GM19455 (cell line): ENCODE measurements around the gene GIPC3.

Experiments
- ATAC-seq: cut with Tn5 transposase; IDR thresholded peaks from one replicate; pipeline ENCODE4 v1.9.1; 2021; ENCODE audit not compliant: unreplicated experiment

Gene GIPC3

GRCh38 chr19:3634496-3635045, 49.3 kb downstream of the GIPC3 start:
- no peak for ATAC-seq

GRCh38 chr19:3636506-3636905, 51.2 kb downstream of the GIPC3 start:
- ATAC-seq: no peak

GRCh38 chr19:3636962-3637361, 51.7 kb downstream of the GIPC3 start:
- ATAC-seq: no peak

- ATAC-seq: no peak
These were observed 52.3 kb downstream of the GIPC3 start for GRCh38 chr19:3637621-3638020.

- ATAC-seq: no peak
These were observed 53.2 kb downstream of the GIPC3 start for GRCh38 chr19:3638208-3639193.

- no peak for ATAC-seq
These were observed 54.2 kb downstream of the GIPC3 start for GRCh38 chr19:3639479-3639878.

- ATAC-seq: no peak
These were observed 56.4 kb downstream of the GIPC3 start for GRCh38 chr19:3641515-3642269.

GRCh38 chr19:3642296-3642695, 57.0 kb downstream of the GIPC3 start:
- no peak for ATAC-seq
